Activated effector memory CD4-positive, alpha-beta T cell treated with Interleukin-2 at 50 U/mL for 16 hours (primary cell): ENCODE data around the gene STON2.
"Not testable (repeated sequence)": the region's sequence is repeated elsewhere in the genome, so short reads cannot be mapped to it uniquely, and the experiment has no call there.

Experiments
- DNase-seq: peaks from one replicate; pipeline ENCODE4 v3.0.0-alpha.2; 2020

The STON2 gene

GRCh38 chr14:81263777-81264410 is 136.2 kb downstream of the STON2 start:
- no peak for DNase-seq

GRCh38 chr14:81261176-81261575 is 138.9 kb downstream of the STON2 start:
- no peak for DNase-seq

GRCh38 chr14:81260732-81261131 is 139.4 kb downstream of the STON2 start:
- no peak for DNase-seq

- no peak for DNase-seq
These were observed 143.7 kb downstream of the STON2 start for GRCh38 chr14:81256289-81256960.

GRCh38 chr14:81252278-81252677 is 147.8 kb downstream of the STON2 start:
- no peak for DNase-seq

- no peak for DNase-seq
These were observed 152.8 kb downstream of the STON2 start for GRCh38 chr14:81247271-81247766.

- no peak for DNase-seq
These were observed 153.5 kb downstream of the STON2 start for GRCh38 chr14:81246461-81247270.

- no peak for DNase-seq
These were observed 154.4 kb downstream of the STON2 start for GRCh38 chr14:81245771-81246170.

GRCh38 chr14:81244431-81244830 is 155.7 kb downstream of the STON2 start:
- DNase-seq = not testable (repeated sequence)

GRCh38 chr14:81243499-81243898 is 156.6 kb downstream of the STON2 start:
- no peak for DNase-seq

GRCh38 chr14:81236849-81237248 is 163.3 kb downstream of the STON2 start:
- not testable (repeated sequence) for DNase-seq

- no peak for DNase-seq
These were observed 164.0 kb downstream of the STON2 start for GRCh38 chr14:81236138-81236537.

- DNase-seq = no peak
These were observed 165.0 kb downstream of the STON2 start for GRCh38 chr14:81235096-81235495.

- no peak for DNase-seq
These were observed 165.8 kb downstream of the STON2 start for GRCh38 chr14:81234278-81234677.

- DNase-seq = no peak
These were observed 166.5 kb downstream of the STON2 start for GRCh38 chr14:81233615-81234014.

GRCh38 chr14:81231540-81231939 is 168.6 kb downstream of the STON2 start:
- DNase-seq = no peak

- no peak for DNase-seq
These were observed 175.9 kb downstream of the STON2 start for GRCh38 chr14:81224222-81224621.

- not testable (repeated sequence) for DNase-seq
These were observed 176.3 kb downstream of the STON2 start for GRCh38 chr14:81223788-81224187.

- no peak for DNase-seq
These were observed 177.4 kb downstream of the STON2 start for GRCh38 chr14:81222691-81223090.

- no peak for DNase-seq
These were observed 178.0 kb downstream of the STON2 start for GRCh38 chr14:81222126-81222525.

- no peak for DNase-seq
These were observed 178.5 kb downstream of the STON2 start for GRCh38 chr14:81221579-81222102.

GRCh38 chr14:81220830-81221578 is 179.1 kb downstream of the STON2 start, which contains the start of gene GTF2A1:
GTF2A1 (minus strand) TSS chr14:81220959; CDS start chr14:81220518, 441 bp downstream.
- DNase-seq = peak; percentile 94

GRCh38 chr14:81220580-81220829 is 179.6 kb downstream of the STON2 start:
- no peak for DNase-seq
